ENCODE measurements around the gene DACH1. TPM values are rescaled to one million over a fixed set of nuclear protein-coding genes. Genes with fewer than 3 reads are reported as not detected.

Gene DACH1
- total and polyA plus RNA-seq, 11 donors: 1.2 to 3.8 (median 2.1) TPM

DNA sequence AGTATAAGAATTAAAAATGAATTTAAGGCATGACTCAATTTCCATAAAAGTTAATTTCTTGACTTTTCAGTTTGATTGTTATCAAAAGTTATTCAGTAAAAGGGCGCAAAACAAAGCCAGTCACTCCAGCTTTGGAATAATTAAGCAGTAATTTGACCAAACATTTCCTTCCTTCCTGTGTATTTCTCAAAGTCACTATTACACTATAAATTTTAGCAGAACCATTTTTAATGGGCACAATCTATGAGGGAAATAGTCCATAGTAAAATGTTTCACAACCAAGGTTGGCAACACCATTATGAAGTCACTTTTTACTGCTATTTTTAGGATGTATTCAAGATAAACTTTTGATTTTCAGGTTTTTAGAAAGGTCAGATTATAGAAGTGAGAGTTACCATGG, 91.0 kb downstream of the DACH1 start:
- Histone ChIP-seq H3K27me3 (no peaks in the 10 kb centered on the region), H3K4me3 (no peak overlapping the region), H3K4me1 (peaks cover 0 to 16% (median 0%) of the 10 kb centered on the region in 12 donors), H3K9me3 (no peaks in the 10 kb centered on the region), H3K27ac (peak overlapping the region in 1 of 12 donors; percentile 7), H3K36me3 (no peaks in the 10 kb centered on the region)
- 62 to 78% (median 67%) methylated on average over 1 of the region's 1 CpG for WGBS, 4 donors
- DNase-seq: no peak
- TF ChIP-seq, protein P1, sequence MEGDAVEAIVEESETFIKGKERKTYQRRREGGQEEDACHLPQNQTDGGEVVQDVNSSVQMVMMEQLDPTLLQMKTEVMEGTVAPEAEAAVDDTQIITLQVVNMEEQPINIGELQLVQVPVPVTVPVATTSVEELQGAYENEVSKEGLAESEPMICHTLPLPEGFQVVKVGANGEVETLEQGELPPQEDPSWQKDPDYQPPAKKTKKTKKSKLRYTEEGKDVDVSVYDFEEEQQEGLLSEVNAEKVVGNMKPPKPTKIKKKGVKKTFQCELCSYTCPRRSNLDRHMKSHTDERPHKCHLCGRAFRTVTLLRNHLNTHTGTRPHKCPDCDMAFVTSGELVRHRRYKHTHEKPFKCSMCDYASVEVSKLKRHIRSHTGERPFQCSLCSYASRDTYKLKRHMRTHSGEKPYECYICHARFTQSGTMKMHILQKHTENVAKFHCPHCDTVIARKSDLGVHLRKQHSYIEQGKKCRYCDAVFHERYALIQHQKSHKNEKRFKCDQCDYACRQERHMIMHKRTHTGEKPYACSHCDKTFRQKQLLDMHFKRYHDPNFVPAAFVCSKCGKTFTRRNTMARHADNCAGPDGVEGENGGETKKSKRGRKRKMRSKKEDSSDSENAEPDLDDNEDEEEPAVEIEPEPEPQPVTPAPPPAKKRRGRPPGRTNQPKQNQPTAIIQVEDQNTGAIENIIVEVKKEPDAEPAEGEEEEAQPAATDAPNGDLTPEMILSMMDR (IDR thresholded peaks at IDR 0.05): no peak
- TF ChIP-seq POLR2A (IDR thresholded peaks at IDR 0.05): no peak
- ATAC-seq: no peak
- intact Hi-C loops (cut with DNase I): loop anchor here in 1 of 10 donors (10.0 kb wide), 1 partner anchor 89 kb away; the partner anchor contains the start of gene DACH1

DNA sequence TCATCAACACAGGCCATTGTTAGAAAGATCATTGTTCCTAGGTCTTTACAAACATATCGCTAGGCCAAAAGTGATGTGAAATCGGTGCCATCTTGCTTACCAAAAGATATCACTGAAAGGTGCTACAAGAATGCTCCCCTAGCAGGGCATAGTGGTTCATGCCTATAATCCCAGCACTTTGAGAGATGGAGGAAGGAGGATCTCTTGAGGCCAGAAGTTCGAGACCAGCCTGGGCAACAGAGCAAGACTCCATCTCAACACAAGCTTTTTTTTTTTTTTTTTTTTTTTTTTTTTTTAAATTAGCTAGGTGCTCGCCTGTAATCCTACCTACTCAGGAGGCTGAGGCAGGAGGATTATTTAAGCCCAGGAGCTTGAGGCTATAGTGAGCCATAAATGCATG, 92.1 kb downstream of the DACH1 start:
- no peak overlapping the region for H3K4me3 ChIP-seq
- TF ChIP-seq, protein P1 (IDR thresholded peaks at IDR 0.05): no peak
- TF ChIP-seq POLR2A (IDR thresholded peaks at IDR 0.05): no peak
- WGBS, 4 donors: 94 to 100% (median 97%) methylated on average over 4 of the region's 4 CpGs

DNA sequence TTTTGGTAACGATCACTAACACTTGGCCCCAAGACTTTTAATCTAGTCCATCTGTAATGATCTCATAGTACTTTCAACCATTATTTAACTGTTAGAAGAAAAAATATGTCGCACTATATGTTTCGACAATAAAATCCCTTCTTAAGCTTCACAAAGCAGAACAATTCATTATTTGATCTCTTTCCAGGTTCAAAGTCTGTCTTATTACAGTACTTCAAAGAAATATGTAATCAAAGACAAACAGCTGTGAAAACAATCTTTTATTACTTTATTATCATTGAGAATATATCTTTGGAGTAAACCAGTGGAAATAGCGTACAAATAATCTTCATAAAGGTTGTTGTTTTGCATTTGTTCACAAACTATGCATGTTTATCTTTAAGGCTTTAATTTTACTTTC, 93.5 kb downstream of the DACH1 start:
- H3K36me3 ChIP-seq: no peaks in the 10 kb centered on the region
- H3K4me1 ChIP-seq: peaks cover 0 to 16% (median 0%) of the 10 kb centered on the region in 12 donors
- no peak for DNase-seq
- WGBS, 4 donors: 65 to 74% (median 71%) methylated on average over 4 of the region's 4 CpGs
- no peak for ATAC-seq
- H3K9me3 ChIP-seq: no peaks in the 10 kb centered on the region
- no peak overlapping the region for H3K4me3 ChIP-seq
- intact Hi-C loops (cut with DNase I): loop anchor here in 1 of 10 donors (10.0 kb wide), 1 partner anchor 91 kb away; the partner anchor contains the start of gene DACH1
- TF ChIP-seq, protein P1 (IDR thresholded peaks at IDR 0.05): no peak
- no peak for TF ChIP-seq POLR2A (IDR thresholded peaks at IDR 0.05)
- H3K27ac ChIP-seq: no peak overlapping the region
- H3K27me3 ChIP-seq: no peaks in the 10 kb centered on the region

More for the DNA sequence above, 92.1 kb downstream of the DACH1 start:
- H3K36me3 ChIP-seq: no peaks in the 10 kb centered on the region
- H3K27me3 ChIP-seq: no peaks in the 10 kb centered on the region
- H3K27ac ChIP-seq: no peak overlapping the region
- no peak for DNase-seq
- peaks cover 0 to 16% (median 0%) of the 10 kb centered on the region in 12 donors for H3K4me1 ChIP-seq
- no peaks in the 10 kb centered on the region for H3K9me3 ChIP-seq
- ATAC-seq: no peak
- intact Hi-C loops (cut with DNase I): loop anchor here in 1 of 10 donors (10.0 kb wide), 1 partner anchor 90 kb away; the partner anchor contains the start of gene DACH1

DNA sequence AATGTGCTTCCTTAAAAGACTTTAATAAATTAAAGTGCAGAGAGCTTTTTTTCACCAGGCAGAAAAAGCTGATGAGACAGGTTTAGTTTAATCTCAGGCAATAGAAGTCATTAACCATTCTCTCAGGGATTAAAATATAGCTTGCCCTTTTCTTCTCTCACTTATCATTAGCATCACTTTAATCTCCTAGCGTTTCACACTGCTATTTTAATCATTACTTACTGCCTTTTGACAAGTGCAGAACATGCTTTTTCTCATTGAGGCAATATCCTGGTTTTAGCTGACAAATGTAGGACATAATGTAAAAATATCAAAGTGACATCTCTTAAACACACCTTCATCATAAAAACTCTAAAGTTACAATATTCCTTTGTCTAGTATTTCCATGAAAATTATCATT, 94.6 kb downstream of the DACH1 start:
- H3K27ac ChIP-seq: no peak overlapping the region
- H3K4me1 ChIP-seq: peaks cover 0 to 16% (median 0%) of the 10 kb centered on the region in 12 donors
- H3K9me3 ChIP-seq: no peaks in the 10 kb centered on the region
- H3K4me3 ChIP-seq: no peak overlapping the region
- WGBS, 4 donors: 15 to 35% (median 25%) methylated on average over 1 of the region's 1 CpG
- TF ChIP-seq, protein P1 (IDR thresholded peaks at IDR 0.05): no peak
- TF ChIP-seq POLR2A (IDR thresholded peaks at IDR 0.05): no peak
- H3K27me3 ChIP-seq: no peaks in the 10 kb centered on the region
- H3K36me3 ChIP-seq: no peaks in the 10 kb centered on the region
- intact Hi-C loops (cut with DNase I): loop anchor here in 1 of 10 donors (10.0 kb wide), 1 partner anchor 92 kb away; the partner anchor contains the start of gene DACH1
- DNase-seq: no peak
- no peak for ATAC-seq
